Cardiac septum (tissue), 1 donor: ENCODE measurements around the gene CES2. TPM values are rescaled to one million over a fixed set of nuclear protein-coding genes. Genes with fewer than 3 reads are reported as not detected.

ENCODE experiments used
- DNase-seq: peaks from one replicate; pipeline ENCODE4 v3.0.0-alpha.2; 2020; ENCODE audit warnings: low spot score
- intact Hi-C: fragments of 100-400 bp; cut with DNase I; formaldehyde crosslinking; loops from one replicate; pipeline ENCODE4 v1.14.0; 2022
- total RNA-seq: library from RNA; stranded (reverse); fragmentation: NEBNext Ultra II Directional; extraction: Animal tissue kit (Norgen Biotek cat#: 25700); gene quantifications from one replicate; pipeline ENCODE4 v1.2.1, GENCODE V29; 2021
- donor health status: DM: no; HTN: no; CAD: no.

The CES2 gene
- total RNA-seq, 1 donor from 2014 or later = 64.0 TPM

DNA sequence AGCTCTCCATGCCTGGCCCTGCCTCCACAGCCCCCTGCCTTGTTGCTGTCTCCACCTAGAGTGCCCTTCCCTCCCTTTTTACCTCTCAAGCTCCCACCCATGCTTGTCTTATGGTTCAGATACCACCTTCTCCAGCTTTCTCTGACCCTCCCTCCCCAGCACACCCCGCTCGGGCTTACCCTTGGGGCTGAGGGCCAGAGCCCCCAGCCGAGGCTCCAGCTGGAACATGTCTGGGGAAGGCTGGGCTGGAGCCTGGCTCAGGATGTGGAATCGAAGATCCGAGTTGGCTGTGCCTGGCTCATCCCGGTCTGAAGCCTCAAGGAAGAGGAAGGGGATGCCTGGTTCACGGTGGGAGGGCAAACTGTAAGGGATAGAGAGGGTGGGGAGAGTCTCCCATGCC, 20.3 kb upstream of the CES2 start:
- no peak for DNase-seq
- intact Hi-C loops = no loop called here

DNA sequence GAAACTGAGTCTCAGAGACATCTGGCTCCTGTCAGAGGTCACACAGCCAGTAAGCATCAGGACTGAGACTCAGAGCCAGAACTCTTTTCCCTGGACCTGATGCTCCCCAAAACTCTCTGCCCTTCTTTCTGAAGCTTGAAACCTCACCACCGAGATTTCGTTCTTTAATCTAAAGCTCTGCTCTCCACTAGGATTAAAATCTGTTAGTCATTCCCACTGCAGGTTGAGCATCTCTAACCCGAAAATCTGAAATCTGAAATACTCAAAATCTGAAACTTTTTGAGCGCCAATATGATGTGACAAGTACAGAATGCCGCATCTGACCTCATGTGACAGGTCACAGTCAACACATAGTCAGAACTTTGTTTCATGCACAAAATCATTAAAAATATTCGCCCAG, 18.8 kb upstream of the CES2 start:
- intact Hi-C loops = no loop called here
- DNase-seq = no peak

GRCh38 chr16:66917741-66918140, 17.6 kb upstream of the CES2 start:
- intact Hi-C loops = no loop called here
- no peak for DNase-seq

GRCh38 chr16:66918355-66918754, 17.0 kb upstream of the CES2 start:
- intact Hi-C loops = no loop called here
- no peak for DNase-seq

DNA sequence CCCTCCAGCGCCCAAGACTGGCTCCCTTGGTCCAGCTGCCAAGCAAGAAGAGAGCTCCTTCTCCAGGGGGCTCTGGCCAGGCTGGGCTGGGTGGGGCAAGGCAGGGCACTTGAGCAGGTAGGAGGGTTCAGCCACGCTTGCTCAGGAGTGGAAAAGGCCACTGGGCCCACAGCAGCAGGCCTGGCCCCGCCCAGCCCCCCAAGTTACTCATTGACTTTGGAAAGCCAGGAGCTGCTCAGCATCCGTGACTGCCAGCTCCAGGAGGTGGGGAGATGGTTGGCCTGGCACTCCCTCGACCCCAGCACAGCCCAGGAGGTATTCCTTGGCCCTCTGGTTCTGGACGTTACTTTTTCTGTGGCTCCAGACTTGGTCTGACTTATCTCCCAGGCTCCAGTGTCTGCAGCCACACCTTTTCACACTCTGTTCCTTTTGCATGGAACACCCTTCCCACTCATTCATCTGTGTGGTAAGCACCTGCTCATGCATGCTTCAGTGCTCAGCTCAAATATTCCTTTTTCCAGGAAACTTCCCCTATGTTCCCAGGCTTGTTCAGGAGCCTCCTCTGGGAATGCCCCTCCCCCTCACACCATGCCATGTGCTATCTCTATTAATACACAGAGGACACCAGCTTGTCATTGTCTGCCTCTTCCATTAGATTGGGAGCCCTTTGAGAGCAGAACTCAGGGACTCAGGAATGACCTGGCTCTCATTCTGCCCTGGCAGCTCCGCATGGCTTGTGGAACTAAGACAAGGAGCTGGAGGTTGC, 16.3 kb upstream of the CES2 start, which contains the start of gene CDH16:
Gene CDH16, minus strand, starts transcription at position 83 of the 766 bp plus-strand sequence. CDS start 820 bp downstream, outside the sequence.
- DNase-seq = no peak
- intact Hi-C loops = no loop called here

- intact Hi-C loops = no loop called here
- no peak for DNase-seq
These were observed 15.6 kb upstream of the CES2 start for GRCh38 chr16:66919569-66920298.

GRCh38 chr16:66920299-66920590, 15.1 kb upstream of the CES2 start:
- no peak for DNase-seq
- intact Hi-C loops = no loop called here

DNA sequence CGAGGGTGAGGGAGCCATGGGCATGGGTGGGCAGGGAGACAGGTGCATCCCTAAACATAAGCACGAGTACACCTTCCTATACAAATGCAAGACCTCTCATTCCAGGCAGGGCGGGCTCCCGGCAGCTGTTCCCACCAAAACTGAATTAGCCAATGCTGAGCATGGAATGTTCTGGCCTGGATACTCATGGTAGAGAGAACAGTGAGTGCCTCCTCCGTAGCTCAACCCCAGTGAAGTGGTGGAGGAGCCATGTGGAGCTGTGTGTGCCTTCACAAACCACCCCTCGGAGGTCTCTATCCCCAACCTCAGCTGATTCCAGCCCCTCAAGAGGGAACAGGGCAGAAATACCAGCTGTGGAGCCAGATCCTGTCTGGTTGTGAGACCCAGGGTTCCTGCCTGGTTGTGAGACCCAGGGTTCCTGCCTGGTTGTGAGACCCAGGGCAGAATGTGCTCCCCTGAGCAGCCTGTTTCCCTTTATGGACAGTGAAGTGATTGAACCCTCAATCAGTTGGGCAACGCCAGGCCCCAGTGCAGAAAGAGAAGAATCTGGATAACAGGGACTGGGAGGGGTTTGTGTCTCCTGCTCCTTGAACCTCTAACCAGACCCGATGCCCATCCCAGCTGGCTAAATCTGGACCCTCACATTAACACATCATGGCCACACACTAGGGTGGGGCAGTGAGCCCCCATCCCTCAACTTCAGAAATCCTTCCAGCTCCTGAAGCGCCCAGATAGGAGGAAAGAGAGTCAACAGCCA, 14.2 kb upstream of the CES2 start:
- no peak for DNase-seq
- intact Hi-C loops = no loop called here

- DNase-seq = no peak
These were observed 13.4 kb upstream of the CES2 start for GRCh38 chr16:66921729-66922450.

DNA sequence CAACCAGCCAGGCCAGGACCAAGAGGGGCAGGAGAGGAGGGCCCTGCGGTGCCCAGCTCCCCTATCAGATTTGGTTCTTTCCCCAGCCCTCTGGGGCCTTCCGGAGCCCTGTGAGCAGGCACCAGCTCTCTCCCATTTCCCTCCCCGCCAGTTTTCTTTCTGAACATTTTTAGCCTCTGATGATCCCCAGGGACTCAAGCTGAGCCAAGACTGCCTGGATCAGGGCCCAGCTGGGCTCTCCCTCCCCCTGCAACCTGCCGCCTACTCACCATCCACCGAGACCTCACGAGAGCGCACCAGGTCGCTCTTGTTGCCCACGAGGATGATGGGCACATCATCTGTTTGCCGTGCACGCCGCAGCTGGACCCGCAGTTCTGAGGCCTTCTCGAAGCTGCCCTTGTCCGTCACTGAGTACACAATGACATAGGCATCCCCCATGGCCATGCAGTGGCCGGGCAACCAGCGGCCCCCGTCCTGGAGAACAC, 12.0 kb upstream of the CES2 start:
- intact Hi-C loops = no loop called here

More at GRCh38 chr16:66921729-66922450, 13.4 kb upstream of the CES2 start:
- intact Hi-C loops = no loop called here

GRCh38 chr16:66923866-66924265, 11.4 kb upstream of the CES2 start:
- intact Hi-C loops = no loop called here
- DNase-seq = no peak

More for the DNA sequence above, 12.0 kb upstream of the CES2 start:
- DNase-seq = peak; percentile 86

- intact Hi-C loops = no loop called here
These were observed 10.6 kb upstream of the CES2 start for GRCh38 chr16:66924527-66925321.

DNA sequence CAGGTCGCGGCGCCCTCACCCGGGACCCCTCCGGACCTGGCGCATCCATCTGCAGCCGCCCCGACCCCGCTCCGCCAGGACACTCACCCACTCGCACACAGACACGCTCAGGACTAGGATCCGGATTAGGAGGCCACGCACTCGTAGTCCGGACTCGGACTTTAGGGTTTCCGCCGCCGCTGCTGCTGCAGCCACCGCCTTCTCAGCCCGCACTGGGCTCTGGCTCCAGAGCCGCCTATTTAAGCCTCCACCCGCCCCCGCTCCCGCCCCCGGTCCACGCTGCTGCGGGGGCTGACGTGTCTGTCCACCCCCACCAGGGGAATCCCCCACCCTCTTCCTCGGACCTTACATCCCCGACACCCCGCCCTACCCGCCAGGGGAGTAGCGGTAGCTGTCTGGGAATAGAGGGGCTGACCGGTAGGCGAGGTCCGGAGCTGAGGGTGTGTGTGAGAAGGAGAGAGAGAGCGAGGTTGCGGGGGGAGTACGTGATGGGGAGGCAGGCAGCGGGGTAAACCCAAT, 9.9 kb upstream of the CES2 start, which contains the start of gene RRAD:
Gene RRAD, minus strand, starts transcription at position 214 of the 519 bp plus-strand sequence. CDS start 356 bp downstream, outside the sequence.
- intact Hi-C loops = no loop called here

More at GRCh38 chr16:66924527-66925321, 10.6 kb upstream of the CES2 start:
- no peak for DNase-seq

GRCh38 chr16:66926171-66926947, 9.0 kb upstream of the CES2 start:
- intact Hi-C loops = loop anchor here (1.0 kb wide), 1 partner anchor 23 kb away; no protein-coding TSS in a partner anchor
- DNase-seq = peak; percentile 86

More for the DNA sequence above, 9.9 kb upstream of the CES2 start, which contains the start of gene RRAD:
- peak; percentile 90 for DNase-seq

- no peak for DNase-seq
- intact Hi-C loops = loop anchor here (1.0 kb wide), 1 partner anchor 24 kb away; no protein-coding TSS in a partner anchor
These were observed 8.3 kb upstream of the CES2 start for GRCh38 chr16:66926961-66927436.

DNA sequence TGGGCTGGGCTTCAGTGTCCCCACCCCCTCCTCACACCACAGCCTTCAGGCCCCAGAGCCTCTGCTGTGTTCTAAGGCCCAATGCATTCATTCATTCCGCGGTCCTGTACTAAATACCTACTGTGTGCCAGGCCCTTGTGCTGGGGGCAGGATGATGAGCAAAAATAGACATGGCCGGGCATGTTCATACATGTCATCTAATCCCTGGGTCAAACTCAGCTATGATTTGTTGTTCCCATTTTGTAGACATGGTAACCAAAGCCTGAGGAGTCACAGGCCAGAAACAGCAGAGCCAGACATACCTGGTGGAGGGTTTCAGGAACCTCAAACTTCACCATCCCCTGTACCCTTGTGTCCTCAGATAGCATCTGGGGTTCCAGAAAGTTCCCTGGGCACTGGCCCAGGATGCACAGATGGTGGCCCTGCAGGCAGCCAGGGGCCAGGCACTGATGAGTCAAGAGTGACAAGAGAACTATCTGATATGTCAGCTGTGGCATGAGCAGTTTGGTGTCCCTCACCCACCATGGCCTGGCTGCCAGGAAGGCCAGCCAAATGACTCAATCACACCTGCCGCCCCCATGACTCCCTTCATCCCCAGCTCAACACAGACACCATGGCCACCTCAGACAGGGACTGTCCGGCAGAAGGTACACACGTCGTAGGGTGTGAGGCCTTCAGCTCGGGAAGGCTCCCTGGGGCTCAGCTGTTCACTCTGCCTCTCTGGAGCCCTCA, 7.2 kb upstream of the CES2 start:
- intact Hi-C loops = no loop called here
- DNase-seq = no peak
